HG02610 (cell line): Measurements from ENCODE around the gene LRRK1.

Experiments used
- ATAC-seq: cut with Tn5 transposase; IDR thresholded peaks from one replicate; pipeline ENCODE4 v1.9.1; 2021; ENCODE audit warnings: mild to moderate bottlenecking, moderate library complexity; ENCODE audit not compliant: unreplicated experiment

The LRRK1 gene

GRCh38 chr15:101037090-101037830, 118.1 kb downstream of the LRRK1 start:
- no peak for ATAC-seq

GRCh38 chr15:101038327-101039003, 119.3 kb downstream of the LRRK1 start:
- no peak for ATAC-seq

GRCh38 chr15:101039461-101039860, 120.3 kb downstream of the LRRK1 start:
- no peak for ATAC-seq

GRCh38 chr15:101042320-101042719, 123.2 kb downstream of the LRRK1 start:
- ATAC-seq = no peak

GRCh38 chr15:101043011-101043410, 123.9 kb downstream of the LRRK1 start:
- ATAC-seq = no peak

- ATAC-seq = no peak
Measured at GRCh38 chr15:101043911-101044624, 124.9 kb downstream of the LRRK1 start.

- ATAC-seq = no peak
Measured at GRCh38 chr15:101044625-101045235, 125.6 kb downstream of the LRRK1 start.

- no peak for ATAC-seq
Measured at GRCh38 chr15:101045236-101045646, 126.1 kb downstream of the LRRK1 start.

- no peak for ATAC-seq
Measured at GRCh38 chr15:101045835-101046691, 126.9 kb downstream of the LRRK1 start.

- ATAC-seq = no peak
Measured at GRCh38 chr15:101046826-101047225, 127.7 kb downstream of the LRRK1 start.

- ATAC-seq = no peak
Measured at GRCh38 chr15:101047301-101047781, 128.2 kb downstream of the LRRK1 start.

GRCh38 chr15:101048176-101048575, 129.0 kb downstream of the LRRK1 start:
- ATAC-seq = no peak

GRCh38 chr15:101048581-101049030, 129.4 kb downstream of the LRRK1 start:
- ATAC-seq = no peak

- ATAC-seq = no peak
Measured at GRCh38 chr15:101049282-101049681, 130.1 kb downstream of the LRRK1 start.

- no peak for ATAC-seq
Measured at GRCh38 chr15:101049856-101050622, 130.9 kb downstream of the LRRK1 start.

GRCh38 chr15:101050623-101051290, 131.6 kb downstream of the LRRK1 start:
- no peak for ATAC-seq

GRCh38 chr15:101051291-101052030, 132.3 kb downstream of the LRRK1 start:
- ATAC-seq = no peak

- ATAC-seq = no peak
Measured at GRCh38 chr15:101052031-101052620, 133.0 kb downstream of the LRRK1 start.
